ENCODE data around the gene KCNC1. TPM values are rescaled to one million over a fixed set of nuclear protein-coding genes. Genes with fewer than 3 reads are reported as not detected.

Gene KCNC1
- total and polyA plus RNA-seq, 2 of the 13 experiments (the other 11 are each of a cell fraction or from before 2014, with no cell fraction given): 0.01 to 0.04 TPM

DNA sequence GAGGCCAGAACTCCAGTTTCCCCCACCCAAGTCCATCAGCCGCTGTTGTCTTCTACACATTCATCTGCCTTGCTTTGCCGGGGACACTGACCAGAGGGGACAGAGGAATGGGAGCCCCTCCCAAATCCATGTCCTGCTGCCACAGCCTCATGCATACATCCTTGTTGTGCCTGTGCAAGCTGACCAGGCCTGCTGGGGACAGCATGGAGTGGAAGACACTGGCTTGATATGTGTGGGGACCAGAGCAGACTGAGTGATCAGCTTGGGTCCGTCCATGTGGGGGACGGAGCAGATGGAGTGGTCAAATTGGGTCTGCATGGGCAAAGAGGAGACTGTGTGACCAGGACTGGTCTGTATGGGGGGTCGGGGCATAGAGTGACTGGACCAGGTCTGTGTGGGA, 43.8 kb downstream of the KCNC1 start:
- ATAC-seq: no peak
- Histone ChIP-seq H2AFZ (ENCODE audit: low read length) (no peak overlapping the region), H4K20me1 (ENCODE audit: insufficient read depth, low read length) (no peaks in the 10 kb centered on the region), H3K4me1 (ENCODE audit: insufficient read depth, low read length) (peaks cover 20% of the 10 kb centered on the region), H3K27ac (ENCODE audit: extremely low read length, insufficient read depth, low read length) (no peak overlapping the region), H3K4me3 (replicated peaks in 1 of 3; ENCODE audit: insufficient read depth in 1 of 3, low read depth in 2 of 3, low read length in 3 of 3) (no peak overlapping the region), H3K9ac (ENCODE audit: insufficient read depth, low read depth, low read length) (no peak overlapping the region), H3K36me3 (replicated peaks in 1 of 2; ENCODE audit: control insufficient read depth in 1 of 2, insufficient read depth in 2 of 2, low read length in 2 of 2) (no peaks in the 10 kb centered on the region; a peak in 2 of 5 replicates), H3K27me3 (ENCODE audit: control insufficient read depth in 1 of 2, insufficient read depth in 2 of 2, low read length in 2 of 2) (peaks cover 0 to 1% of the 10 kb centered on the region in 2 experiments; a peak in 1 of 5 replicates), H3K9me3 (ENCODE audit: low read length) (no peaks in the 10 kb centered on the region), H3K79me2 (ENCODE audit: insufficient read depth, low read length) (no peaks in the 10 kb centered on the region), H3K4me2 (ENCODE audit: low read depth, low read length) (no peak overlapping the region)
- no peak for TF ChIP-seq GATAD2A (CRISPR knock-in tag; IDR thresholded peaks at IDR 0.05)
- no peak for TF ChIP-seq CC2D1A (CRISPR knock-in tag; IDR thresholded peaks at IDR 0.05)
- no peak for TF ChIP-seq SMAD3 (CRISPR knock-in tag; IDR thresholded peaks at IDR 0.05)
- TF ChIP-seq MBNL3 (CRISPR knock-in tag; conservative IDR thresholded peaks at IDR 0.05): no peak
- TF ChIP-seq ZNF850 (CRISPR knock-in tag; conservative IDR thresholded peaks at IDR 0.05): no peak
- no peak for TF ChIP-seq ZNF143 (CRISPR knock-in tag; IDR thresholded peaks at IDR 0.05)
- no peak for TF ChIP-seq NR2C2 (CRISPR knock-in tag; IDR thresholded peaks at IDR 0.05; ENCODE audit: borderline replicate concordance)
- no peak for TF ChIP-seq SRF (IDR thresholded peaks at IDR 0.05; ENCODE audit: low read depth, low read length)
- no peak for TF ChIP-seq POLR2G (IDR thresholded peaks at IDR 0.05; ENCODE audit: low read depth, low read length)
- TF ChIP-seq, protein P1, sequence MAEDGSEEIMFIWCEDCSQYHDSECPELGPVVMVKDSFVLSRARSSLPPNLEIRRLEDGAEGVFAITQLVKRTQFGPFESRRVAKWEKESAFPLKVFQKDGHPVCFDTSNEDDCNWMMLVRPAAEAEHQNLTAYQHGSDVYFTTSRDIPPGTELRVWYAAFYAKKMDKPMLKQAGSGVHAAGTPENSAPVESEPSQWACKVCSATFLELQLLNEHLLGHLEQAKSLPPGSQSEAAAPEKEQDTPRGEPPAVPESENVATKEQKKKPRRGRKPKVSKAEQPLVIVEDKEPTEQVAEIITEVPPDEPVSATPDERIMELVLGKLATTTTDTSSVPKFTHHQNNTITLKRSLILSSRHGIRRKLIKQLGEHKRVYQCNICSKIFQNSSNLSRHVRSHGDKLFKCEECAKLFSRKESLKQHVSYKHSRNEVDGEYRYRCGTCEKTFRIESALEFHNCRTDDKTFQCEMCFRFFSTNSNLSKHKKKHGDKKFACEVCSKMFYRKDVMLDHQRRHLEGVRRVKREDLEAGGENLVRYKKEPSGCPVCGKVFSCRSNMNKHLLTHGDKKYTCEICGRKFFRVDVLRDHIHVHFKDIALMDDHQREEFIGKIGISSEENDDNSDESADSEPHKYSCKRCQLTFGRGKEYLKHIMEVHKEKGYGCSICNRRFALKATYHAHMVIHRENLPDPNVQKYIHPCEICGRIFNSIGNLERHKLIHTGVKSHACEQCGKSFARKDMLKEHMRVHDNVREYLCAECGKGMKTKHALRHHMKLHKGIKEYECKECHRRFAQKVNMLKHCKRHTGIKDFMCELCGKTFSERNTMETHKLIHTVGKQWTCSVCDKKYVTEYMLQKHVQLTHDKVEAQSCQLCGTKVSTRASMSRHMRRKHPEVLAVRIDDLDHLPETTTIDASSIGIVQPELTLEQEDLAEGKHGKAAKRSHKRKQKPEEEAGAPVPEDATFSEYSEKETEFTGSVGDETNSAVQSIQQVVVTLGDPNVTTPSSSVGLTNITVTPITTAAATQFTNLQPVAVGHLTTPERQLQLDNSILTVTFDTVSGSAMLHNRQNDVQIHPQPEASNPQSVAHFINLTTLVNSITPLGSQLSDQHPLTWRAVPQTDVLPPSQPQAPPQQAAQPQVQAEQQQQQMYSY (CRISPR knock-in tag; IDR thresholded peaks at IDR 0.05): no peak
- no peak for TF ChIP-seq BORCS8-MEF2B (CRISPR knock-in tag; IDR thresholded peaks at IDR 0.05)
- TF ChIP-seq, protein P2, sequence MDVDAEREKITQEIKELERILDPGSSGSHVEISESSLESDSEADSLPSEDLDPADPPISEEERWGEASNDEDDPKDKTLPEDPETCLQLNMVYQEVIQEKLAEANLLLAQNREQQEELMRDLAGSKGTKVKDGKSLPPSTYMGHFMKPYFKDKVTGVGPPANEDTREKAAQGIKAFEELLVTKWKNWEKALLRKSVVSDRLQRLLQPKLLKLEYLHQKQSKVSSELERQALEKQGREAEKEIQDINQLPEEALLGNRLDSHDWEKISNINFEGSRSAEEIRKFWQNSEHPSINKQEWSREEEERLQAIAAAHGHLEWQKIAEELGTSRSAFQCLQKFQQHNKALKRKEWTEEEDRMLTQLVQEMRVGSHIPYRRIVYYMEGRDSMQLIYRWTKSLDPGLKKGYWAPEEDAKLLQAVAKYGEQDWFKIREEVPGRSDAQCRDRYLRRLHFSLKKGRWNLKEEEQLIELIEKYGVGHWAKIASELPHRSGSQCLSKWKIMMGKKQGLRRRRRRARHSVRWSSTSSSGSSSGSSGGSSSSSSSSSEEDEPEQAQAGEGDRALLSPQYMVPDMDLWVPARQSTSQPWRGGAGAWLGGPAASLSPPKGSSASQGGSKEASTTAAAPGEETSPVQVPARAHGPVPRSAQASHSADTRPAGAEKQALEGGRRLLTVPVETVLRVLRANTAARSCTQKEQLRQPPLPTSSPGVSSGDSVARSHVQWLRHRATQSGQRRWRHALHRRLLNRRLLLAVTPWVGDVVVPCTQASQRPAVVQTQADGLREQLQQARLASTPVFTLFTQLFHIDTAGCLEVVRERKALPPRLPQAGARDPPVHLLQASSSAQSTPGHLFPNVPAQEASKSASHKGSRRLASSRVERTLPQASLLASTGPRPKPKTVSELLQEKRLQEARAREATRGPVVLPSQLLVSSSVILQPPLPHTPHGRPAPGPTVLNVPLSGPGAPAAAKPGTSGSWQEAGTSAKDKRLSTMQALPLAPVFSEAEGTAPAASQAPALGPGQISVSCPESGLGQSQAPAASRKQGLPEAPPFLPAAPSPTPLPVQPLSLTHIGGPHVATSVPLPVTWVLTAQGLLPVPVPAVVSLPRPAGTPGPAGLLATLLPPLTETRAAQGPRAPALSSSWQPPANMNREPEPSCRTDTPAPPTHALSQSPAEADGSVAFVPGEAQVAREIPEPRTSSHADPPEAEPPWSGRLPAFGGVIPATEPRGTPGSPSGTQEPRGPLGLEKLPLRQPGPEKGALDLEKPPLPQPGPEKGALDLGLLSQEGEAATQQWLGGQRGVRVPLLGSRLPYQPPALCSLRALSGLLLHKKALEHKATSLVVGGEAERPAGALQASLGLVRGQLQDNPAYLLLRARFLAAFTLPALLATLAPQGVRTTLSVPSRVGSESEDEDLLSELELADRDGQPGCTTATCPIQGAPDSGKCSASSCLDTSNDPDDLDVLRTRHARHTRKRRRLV (CRISPR knock-in tag; IDR thresholded peaks at IDR 0.05): no peak
- no peak for TF ChIP-seq MATR3 (CRISPR knock-in tag; IDR thresholded peaks at IDR 0.05)
- 47% methylated on average over 5 of the region's 5 CpGs for WGBS (ENCODE audit: low lambda C conversion rate)
- no TSS peak for BruUV-seq (replicated peaks)
- FAIRE-seq: no peak
- POLR2A ChIA-PET: no interaction called here
- CTCF ChIA-PET (ENCODE audit: low intra/inter-chr PET ratio, low total read pairs): no interaction called here
- in situ Hi-C loops (cut with HindIII; ENCODE audit: extremely low pct_ligation_motif_present, low pct_unique_long_range_greater_than_20kb) (no loop called here), intact Hi-C loops (cut with micrococcal nuclease; ENCODE audit: unreplicated experiment) (no loop called here)
- no peak for DNase-seq (ENCODE audit: low spot score)

Measured in HepG2 (cell line).